NCI-H446 treated with DMSO at 0.1 percent for 48 hours (cell line): ENCODE results near the gene MTIF3.

Experiments used
- DNase-seq: peaks from one replicate; lab custom pipeline; 2025; lab: John Stamatoyannopoulos, UW

MTIF3 gene, protein sequence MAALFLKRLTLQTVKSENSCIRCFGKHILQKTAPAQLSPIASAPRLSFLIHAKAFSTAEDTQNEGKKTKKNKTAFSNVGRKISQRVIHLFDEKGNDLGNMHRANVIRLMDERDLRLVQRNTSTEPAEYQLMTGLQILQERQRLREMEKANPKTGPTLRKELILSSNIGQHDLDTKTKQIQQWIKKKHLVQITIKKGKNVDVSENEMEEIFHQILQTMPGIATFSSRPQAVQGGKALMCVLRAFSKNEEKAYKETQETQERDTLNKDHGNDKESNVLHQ

DNA sequence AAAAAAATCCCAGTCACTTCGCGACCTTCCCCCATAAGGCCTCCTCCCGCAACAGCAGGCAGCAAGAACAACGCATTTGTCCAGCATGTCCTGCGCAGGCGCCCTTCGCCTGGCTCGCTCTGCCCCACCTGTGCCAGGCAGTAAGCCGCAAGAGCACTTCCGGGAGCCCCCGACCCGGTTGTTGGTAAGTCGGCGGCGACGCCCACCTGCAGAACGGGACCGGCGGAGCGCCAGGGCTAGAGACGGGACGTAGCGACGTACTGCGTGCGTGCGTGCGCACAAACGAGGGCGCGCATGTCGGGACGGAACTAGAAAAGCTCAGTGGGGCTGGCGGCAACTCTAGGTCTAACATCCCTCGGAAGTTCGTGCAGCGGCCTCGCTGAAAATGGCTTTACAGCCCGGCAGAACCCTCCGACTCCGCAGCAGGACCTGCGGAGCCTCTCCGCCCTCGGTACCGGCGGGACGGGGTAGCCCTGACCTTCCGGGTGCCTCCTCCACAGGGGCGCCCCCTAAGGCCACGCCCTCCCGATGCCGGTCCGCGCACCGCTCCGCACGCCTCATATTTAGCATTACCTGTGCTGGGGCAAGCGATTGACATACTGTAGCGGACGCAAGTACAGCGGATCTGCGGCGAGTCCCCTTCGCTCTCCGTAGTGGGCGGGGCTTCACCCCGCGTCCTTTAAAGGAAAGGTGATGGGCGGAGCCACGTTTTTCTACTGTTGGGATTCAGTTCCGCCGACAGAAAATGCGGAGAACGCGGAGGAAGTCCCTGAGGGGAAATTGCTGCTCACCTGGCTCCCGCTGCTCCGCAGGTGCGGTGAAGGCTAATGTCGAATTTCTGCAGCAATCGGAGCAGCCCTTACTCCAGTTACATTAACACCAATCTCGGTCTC, at the start of gene MTIF3:
Gene MTIF3, minus strand, starts transcription at position 629 of the 893 bp plus-strand sequence. CDS start 10,116 bp downstream, outside the sequence.
- DNase-seq, result peak; percentile 85

DNA sequence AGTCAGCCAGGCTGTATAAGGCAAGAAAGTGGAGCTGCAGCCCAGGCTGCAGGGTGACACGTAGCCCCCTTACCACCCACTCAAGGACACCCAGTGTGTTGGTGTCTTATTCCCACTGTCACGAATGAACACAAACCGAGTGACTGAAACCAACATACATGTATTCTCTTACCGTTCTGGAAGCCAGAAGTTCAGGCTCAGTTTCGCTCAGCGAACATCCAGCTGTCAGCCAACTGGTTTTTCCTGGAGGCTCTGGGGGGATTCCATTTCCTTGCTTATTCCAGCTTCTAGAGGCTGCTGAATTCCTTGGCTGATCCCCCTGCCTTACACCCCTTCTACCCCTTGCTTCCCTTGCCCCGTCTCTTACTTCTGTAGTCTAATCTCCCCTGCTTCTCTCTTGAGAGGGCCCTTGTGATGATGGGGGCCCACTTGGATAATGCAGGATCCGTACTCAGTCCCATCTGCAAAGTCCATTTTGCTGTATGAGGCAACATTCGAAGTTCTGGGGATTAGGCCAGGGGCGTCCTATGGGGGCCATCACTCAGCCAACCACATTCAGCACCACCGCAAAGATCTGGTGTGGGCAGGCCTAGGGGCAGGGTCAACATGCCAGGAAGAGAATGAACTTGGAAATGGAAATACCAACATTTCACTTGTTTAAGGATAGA, 47.3 kb upstream of the MTIF3 start:
- DNase-seq, result no peak

DNA sequence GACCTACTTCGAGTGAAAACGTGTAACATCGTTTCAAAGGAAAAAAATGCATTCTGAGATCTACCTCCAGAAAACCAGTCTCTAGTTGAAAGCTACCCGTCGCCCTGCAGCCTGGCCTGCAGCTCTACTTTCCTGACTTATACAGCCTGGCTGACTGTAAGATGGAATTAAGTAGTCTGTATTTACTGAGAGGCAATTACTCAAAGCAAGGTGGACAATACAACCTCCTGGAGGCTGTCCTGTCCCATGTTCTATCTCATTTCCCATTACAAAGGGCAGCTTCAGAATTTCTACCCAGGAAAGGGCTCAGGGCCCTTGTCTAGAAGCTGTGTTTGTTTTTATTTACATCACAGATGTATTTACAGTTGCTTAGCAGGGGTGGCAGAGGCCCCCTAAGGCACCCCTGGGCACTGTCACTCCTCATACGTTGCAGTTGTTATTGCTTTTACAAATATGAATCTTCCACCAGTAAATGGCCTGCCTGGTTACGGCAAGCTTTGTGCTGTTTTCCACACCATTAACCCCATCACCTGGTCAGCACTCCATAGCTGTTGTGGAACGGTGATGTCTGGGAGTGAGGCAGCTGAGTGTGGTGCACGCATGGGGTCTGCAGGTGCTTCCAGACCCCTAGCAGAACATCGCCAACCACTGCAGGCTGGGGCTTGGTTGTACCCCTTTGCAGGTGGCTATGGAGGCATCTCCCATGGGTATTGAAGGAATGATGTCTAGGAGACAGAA, 46.3 kb upstream of the MTIF3 start:
- no peak for DNase-seq

DNA sequence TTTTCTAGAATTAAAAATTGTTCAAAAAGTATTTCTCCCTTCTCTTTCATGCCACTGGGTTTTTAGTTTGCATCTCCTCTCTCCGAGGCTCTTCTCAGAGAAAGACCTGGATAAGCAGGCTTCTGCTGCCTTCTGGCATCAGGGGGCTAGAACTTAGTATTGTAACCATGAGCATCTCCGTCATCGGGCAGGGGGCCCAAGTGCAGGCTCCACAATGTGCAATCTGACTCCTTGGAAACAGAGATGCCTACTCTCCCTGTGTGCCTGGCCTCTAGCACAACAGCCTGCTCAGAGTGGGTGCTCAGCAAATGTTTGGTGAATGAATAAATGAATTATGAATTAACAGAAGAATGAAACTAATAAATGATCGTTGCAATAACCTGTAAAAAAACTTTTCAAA, 45.6 kb upstream of the MTIF3 start:
- no peak for DNase-seq

DNA sequence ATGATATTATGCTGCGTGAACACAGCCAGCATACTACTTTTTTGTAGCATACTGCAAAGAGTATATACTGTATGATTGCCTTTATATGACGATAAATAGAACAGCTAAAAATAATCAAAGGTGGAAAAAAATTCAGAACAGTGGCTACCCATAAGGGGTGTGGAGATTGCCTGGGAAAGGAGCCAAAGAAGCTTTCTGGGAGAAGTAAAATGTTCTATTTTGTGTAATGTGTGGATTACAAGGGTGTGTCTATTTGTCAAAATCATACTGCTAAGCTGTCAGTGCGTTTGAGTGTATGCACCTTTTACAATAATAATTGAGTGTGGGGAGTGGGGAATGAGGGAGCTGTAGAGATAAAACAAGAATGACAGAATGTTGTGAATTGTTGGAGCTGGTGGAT, 45.2 kb upstream of the MTIF3 start:
- DNase-seq, result no peak

DNA sequence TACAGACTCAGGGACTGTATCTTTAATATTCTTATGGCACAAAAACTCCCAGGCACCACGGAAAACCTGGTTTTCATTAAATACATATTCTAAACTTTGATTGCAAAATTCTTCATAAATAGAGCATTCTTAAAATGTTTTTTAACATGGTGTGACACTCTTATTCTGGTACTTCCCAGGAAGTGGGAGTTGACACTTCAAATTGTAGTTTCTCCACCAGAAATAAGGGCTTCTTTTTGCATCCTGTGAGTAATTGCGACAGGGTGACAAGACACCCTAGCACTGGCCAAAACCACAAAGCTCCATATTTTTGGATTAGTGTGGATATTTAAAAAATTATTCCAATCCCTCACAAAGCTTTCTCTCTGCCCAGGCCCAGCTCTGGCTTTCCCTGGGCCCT, 43.6 kb upstream of the MTIF3 start:
- DNase-seq, result no peak

DNA sequence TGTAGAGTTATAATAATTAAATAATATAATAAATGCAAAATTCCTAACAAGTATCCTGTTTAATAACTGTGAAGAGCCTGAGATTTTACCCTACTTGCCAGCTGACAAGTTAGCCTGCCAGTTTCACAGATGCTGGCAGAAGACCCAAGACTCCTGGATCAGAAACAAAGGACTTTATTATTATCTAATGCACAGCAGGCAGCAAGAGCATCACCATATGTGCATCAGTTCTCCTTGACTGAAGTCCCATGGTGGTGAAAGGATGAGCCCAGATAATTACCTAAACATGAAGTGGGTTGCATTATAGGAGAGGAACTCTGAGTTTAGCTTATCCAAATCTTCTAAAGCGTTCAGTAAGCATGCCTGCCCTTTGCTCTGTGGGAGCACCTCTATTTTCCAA, 39.1 kb upstream of the MTIF3 start:
- DNase-seq, result peak; percentile 86

DNA sequence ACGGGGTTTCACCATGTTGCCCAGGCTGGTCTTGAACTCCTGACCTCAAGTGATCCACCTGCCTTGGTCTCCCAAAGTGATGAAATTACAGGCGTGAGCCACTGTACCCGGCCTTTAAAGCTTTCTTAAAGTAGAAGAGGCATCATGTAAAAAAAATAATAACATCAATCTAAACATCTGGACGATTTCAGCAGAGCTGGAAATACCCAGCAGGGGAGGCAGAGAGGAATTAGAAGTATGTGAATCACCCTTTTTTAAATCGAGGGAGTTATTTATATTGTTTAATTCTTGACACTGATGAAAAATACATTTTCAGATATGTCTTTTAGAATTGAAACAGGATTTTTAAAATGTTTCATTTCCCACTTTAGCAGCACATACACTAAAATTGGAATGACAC, 37.4 kb upstream of the MTIF3 start:
- DNase-seq, result no peak

DNA sequence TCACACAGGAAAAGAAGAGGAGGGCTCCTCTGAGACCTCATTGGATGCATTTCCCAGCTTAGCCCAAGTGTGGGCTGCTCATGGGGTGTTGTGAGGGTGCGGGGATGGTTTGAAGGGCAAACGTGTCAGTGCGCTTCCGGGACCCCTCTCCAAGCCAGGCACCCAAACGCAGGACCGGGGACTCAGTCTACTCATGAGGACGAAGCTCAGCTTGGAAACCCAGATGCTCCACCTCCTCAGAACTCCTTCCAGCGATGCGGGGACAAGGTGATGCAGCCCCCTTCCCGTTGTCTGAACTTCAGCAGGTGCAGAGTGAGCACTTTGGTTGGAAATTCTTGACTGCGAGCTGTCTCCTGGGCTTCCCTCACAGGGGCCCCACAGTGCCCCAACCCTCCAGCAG, 33.1 kb upstream of the MTIF3 start:
- DNase-seq, result no peak

DNA sequence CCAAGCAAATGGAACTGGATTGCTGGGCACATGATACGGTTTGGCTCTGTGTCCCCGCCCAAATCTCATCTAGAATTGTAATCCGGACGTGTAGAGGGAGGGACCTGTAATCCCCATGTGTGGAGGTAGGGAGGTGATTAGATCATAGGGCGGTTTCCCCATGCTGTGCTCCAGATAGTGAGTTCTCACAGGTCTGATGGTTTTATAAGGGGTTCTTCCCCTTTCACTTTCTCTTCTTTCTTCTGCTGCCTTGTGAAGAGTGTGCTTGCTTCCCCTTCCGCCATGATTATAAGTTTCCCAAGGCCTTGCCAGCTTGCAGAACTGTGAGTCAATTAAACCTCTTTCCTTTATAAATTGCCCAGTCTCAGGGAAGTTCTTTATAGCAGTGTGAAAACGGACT, 32.6 kb upstream of the MTIF3 start:
- no peak for DNase-seq

DNA sequence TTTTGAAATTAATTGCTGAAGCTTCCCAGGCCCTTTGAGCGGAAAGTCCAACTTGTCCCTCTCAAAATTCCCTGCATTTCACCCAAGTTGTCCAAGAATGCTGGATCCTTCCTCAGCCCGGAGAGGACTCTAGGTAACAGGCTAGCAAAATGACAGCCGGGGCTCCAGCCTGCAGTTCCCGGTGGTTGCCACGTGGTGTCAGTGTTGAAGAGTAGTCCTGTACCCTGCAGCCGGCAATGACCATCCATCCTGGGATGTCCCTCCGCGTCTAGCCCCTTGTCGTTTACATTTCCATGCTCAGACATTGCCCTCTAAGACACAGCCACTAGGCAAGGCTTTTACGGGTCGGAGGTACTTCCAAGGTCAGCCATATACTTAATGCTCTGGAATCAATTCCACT, 31.4 kb upstream of the MTIF3 start:
- no peak for DNase-seq

DNA sequence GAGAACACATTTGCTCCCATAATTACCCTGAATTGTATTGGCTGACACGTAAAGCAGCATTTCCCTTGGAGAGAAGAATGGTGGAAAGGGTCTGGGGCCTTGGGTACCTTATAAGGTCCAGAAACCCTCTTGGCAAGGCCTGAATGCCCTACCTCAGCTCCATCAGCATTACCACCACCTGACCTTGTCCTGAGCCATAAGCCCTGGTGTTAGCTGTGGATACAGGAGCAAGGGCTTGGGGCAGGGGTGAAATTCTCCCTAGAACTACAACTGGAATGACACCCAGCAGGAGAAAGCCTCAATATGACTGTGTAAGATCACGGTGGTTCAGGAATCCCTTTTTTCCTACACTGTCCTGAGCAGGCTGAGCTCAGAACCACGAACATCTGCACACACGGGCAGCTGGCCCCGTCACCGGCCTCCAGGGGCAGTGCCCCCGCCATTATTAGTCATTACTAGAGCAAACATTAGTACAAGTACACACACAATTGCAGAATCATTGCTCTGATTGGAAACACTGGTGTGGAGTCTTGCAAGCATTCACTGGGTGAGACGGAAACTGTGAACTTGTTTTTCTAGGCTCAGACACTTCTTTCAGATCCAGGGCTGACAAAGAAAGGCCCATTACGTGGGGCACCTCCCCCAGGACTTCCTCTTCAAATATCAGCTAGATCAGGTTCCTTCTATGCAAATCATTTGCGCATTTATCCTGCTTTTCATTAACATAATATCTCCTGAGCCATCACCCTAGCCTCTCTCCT, 26.8 kb upstream of the MTIF3 start:
- DNase-seq, result no peak

DNA sequence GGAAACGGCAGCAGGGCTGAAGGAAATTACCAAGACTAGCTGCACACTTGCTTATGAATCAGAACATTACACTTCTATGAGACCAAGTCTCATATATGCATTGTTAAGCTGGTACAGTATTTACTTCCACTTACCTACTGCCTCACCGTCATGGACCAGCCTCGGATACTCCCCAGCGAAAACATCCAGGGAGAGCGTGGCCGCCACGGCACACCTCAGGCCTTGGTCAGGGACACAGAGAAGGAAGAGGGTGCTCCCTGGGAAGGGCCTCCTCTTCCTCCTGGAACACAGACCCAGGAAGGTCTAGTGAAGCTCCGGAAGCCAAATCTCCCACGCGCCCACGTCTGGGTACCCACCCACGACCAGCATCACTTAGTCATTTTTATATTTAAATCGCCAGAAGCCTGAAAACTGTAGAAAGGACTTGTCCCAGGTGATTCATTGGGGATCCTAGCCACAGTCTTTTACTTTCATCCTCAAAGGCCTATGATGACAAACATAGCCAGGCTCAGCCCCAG, 24.4 kb upstream of the MTIF3 start:
- DNase-seq, result no peak

DNA sequence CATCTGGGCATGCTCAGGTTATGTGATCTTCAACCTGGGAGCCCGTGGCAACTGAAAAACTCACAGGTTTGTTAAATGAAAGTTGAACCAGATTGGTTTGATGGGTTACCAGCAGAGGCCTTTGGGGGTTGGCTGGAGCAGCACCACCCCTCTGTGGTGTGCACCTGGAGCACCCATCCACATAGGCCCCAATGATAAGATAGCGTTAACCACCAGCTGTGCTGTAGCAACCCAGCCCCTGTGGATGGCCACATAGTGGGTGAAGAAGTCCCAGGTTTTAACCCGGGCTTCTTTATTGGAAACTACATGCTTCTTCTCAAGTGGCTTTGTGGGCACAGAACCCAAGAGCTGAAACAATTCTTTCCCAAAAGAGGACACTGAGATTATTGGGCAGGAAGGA, 22.6 kb upstream of the MTIF3 start:
- no peak for DNase-seq

DNA sequence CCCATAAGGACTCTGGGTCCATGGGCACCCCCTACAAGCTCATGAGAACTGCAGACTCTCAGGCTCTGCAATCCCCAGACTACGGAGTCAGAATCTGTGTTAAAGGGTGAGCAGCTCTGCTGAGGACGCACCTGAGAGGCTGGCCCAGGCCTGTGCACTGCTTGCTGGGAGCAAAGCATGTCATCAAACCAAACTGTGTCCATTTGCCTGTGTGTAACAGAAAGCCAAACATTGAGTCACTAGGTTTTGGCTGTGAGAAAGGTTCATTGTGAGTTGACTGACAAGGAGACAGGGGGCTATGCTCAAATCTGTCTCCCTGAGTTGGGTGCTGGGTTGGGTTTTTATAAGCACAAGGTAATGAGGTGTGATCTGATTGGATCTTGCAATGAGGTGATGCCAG, 22.1 kb upstream of the MTIF3 start:
- DNase-seq, result no peak

DNA sequence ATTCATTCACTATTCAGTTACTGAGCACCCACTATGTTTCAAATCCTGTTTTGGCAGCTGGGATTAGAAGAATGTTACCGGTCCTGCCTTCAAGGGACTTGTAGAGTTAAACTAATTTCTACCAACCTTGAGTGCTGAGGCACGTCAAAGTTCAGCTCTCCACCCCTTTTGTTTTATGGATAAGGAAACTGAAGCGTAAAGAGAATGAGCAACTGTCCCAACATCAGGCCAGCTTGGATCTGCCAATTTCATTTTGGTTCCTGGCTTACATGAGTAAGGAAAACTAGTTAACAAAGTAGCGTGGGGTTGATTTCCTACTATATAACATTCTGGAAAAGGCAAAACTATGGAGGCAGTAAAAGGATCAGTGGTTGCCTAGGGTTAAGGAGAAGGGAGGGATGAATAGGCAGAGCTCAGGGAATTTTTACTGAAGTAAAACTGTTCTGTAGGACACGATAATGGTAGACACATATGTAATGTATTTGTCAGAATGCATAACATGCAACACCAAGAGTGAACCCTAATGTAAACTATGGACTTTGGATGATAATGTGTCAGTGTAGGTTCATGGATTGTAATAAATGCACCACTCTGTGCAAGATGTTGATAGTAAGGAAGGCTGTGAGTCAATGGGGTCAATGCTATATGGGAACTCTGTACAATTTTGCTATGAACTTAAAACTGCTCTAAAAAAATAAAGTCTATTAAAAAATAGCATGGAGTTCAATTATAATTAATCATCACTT, 19.9 kb upstream of the MTIF3 start:
- no peak for DNase-seq

DNA sequence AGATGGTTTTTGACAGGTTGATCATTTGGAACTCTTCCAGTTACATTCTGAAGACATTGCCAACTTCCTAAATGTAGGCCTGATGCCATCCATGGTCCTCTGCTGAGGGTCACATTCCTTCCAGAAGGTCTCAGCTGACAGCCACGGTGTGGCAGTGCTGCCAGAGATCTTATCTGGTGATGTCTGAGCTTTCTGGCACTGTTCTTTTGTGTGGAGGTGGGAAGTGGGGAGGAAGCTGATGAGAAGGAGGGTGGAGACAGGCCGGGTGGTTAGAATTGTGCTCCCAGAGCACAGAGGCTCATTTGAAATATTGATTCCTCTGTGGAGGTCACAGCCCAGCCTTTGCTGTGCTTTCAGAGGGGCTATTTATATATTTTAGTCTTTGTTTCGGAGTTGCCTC, 16.1 kb upstream of the MTIF3 start:
- DNase-seq, result no peak

DNA sequence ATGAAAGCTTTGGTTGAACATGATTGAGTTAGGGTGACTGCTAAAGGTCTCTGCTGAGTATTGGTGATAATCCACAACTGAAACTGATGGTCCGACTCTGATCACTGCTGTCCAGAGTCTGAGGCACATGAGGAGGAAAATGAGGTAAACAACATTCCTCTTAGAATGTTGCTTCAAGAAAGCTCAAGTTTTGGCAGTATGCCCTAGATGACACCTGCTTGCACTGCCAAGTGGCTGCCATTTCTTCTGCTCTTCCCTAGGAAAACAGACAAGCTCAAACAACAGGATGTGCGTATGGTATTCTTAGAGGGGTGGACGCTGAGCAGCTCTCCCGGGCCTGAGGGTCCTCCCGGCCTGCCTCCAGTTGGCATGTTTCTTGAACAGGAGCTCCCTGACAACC, 15.2 kb upstream of the MTIF3 start:
- DNase-seq, result no peak

DNA sequence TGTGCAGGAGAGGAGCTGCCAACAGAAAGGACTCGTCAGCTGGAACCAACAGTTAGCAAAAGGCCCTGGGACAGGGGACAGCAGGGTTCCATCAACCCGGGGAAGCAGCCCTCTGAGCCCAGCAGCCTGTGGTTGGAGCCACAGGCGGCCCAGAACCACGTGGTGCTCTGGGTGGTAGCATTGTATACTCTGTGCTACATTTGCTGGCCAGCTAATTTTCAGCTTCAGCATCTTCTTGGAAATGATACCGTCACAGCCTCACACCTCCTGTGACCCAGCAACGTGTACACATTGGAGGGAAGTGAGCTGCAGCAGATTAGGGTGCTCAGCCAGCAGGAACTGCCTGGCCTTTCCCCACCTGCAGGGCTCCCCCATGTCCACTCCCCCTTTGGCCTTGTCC, 13.1 kb upstream of the MTIF3 start:
- DNase-seq, result no peak

DNA sequence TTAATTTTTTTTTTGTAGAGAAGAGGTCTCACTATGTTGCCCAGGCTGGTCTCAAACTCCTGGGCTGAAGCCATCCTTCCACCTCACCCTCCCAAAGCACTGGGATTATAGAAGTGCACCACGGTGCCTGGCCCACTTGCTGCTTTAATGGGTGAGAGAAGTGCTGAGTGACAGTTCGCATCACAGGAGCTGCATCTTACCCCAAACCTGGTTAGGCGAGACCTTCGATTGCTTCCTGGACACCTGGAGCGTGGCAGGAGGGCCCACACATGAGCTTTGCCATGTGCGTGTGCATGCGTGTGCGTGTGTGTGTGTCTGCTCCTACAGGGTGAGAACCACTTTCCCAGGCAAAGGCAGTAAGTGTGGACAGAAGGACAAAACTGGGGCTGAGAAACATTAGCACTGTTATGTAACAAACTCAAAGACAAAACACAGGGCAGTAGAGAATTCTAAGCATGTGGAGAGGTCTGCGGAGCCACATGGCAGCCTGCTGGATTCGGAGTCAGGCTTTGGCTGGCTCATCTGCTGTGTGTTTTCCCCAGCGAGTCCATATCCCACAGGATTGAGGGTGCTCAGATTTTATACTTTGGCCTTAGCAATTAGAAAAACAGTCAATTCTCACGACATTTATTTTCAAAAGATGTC, 11.7 kb upstream of the MTIF3 start:
- DNase-seq, result no peak
